Activated T-helper 17 cell treated with anti-CD3 and anti-CD28 coated beads, Interleukin-2, amount 50 U/mL, for 72 hours (primary cell): ENCODE measurements around the gene DTX1. TPM values are rescaled to one million over a fixed set of nuclear protein-coding genes. Genes with fewer than 3 reads are reported as not detected.
A peak's percentile ranks its signal among the peaks of the same experiment; 100 is the strongest.

Experiments
- ATAC-seq: fragments of 150-1000 bp; cut with Tn5 transposase; replicated peaks from 2 replicates; pipeline ENCODE4 v1.10.0; 2021; ENCODE audit warnings: mild to moderate bottlenecking, moderate library complexity
- H3K27ac Mint-ChIP-seq: one replicate; pipeline ENCODE4 v1.8.0; 2022; ENCODE audit warnings: mixed read lengths
- H3K27me3 Mint-ChIP-seq: one replicate; pipeline ENCODE4 v1.8.0; 2022; ENCODE audit warnings: mixed read lengths
- H3K36me3 Mint-ChIP-seq: one replicate; pipeline ENCODE4 v1.8.0; 2022; ENCODE audit warnings: low read depth, mild to moderate bottlenecking, mixed read lengths
- H3K4me1 Mint-ChIP-seq: one replicate; pipeline ENCODE4 v1.8.0; 2022; ENCODE audit warnings: mixed read lengths
- H3K4me3 Mint-ChIP-seq: one replicate; pipeline ENCODE4 v1.8.0; 2022; ENCODE audit warnings: mild to moderate bottlenecking, mixed read lengths
- H3K9me3 Mint-ChIP-seq: one replicate; pipeline ENCODE4 v1.8.0; 2022; ENCODE audit warnings: mixed read lengths
- total RNA-seq, 2 donors: library from RNA; stranded (reverse); gene quantifications; one replicate each; pipeline ENCODE4 v1.2.3, GENCODE V29; 2022

DTX1 gene
- total RNA-seq, 2 donors from 2014 or later: 13.2 to 17.4 TPM

- peaks cover 76% of the 10 kb centered on the region for H3K4me1 Mint-ChIP-seq
- H3K27me3 Mint-ChIP-seq: no peaks in the 10 kb centered on the region
- no peaks in the 10 kb centered on the region for H3K9me3 Mint-ChIP-seq
- peak overlapping the region; percentile 91 for H3K27ac Mint-ChIP-seq
- H3K36me3 Mint-ChIP-seq: no peaks in the 10 kb centered on the region
- ATAC-seq: peak; percentile 63
- peak overlapping the region; percentile 65 for H3K4me3 Mint-ChIP-seq
Measured at GRCh38 chr12:113088971-113089756, 32.6 kb downstream of the DTX1 start.

- Mint-ChIP-seq H3K27ac (peak overlapping the region; percentile 91), H3K27me3 (no peaks in the 10 kb centered on the region), H3K4me1 (peaks cover 76% of the 10 kb centered on the region), H3K9me3 (no peaks in the 10 kb centered on the region), H3K4me3 (peak overlapping the region; percentile 65), H3K36me3 (no peaks in the 10 kb centered on the region)
- ATAC-seq: peak; percentile 18
Measured at GRCh38 chr12:113089839-113090238, 33.3 kb downstream of the DTX1 start.

DNA sequence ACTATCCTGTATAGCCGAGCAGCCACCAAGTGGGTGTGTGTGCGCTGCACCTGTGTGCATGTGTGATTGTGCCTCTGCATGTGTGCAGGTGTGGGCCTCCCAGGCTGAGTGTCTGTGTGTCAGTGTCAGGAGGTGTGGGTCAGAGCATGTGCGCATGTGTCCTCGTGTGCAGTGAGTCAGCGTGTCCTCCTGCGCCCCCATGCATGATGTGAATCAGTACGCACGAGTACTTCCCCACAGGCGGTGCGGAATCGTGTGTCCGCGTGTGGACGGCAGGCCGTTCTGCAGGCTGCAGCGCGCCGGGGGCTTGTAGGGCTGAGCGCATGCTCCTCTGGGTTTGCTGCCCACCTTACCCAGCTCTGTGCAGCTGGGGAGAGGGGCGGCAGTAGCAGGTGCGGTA, 34.2 kb downstream of the DTX1 start:
- Mint-ChIP-seq H3K27ac (no peak overlapping the region), H3K4me1 (peaks cover 77% of the 10 kb centered on the region), H3K9me3 (no peaks in the 10 kb centered on the region), H3K27me3 (no peaks in the 10 kb centered on the region), H3K36me3 (peaks cover 6% of the 10 kb centered on the region), H3K4me3 (peak overlapping the region; percentile 20)
- no peak for ATAC-seq

GRCh38 chr12:113091506-113091905, 35.0 kb downstream of the DTX1 start:
- Mint-ChIP-seq H3K9me3 (no peaks in the 10 kb centered on the region), H3K27me3 (no peaks in the 10 kb centered on the region), H3K36me3 (peaks cover 6% of the 10 kb centered on the region), H3K4me1 (peaks cover 69% of the 10 kb centered on the region), H3K27ac (peak overlapping the region; percentile 40), H3K4me3 (peak overlapping the region; percentile 20)
- ATAC-seq: no peak

DNA sequence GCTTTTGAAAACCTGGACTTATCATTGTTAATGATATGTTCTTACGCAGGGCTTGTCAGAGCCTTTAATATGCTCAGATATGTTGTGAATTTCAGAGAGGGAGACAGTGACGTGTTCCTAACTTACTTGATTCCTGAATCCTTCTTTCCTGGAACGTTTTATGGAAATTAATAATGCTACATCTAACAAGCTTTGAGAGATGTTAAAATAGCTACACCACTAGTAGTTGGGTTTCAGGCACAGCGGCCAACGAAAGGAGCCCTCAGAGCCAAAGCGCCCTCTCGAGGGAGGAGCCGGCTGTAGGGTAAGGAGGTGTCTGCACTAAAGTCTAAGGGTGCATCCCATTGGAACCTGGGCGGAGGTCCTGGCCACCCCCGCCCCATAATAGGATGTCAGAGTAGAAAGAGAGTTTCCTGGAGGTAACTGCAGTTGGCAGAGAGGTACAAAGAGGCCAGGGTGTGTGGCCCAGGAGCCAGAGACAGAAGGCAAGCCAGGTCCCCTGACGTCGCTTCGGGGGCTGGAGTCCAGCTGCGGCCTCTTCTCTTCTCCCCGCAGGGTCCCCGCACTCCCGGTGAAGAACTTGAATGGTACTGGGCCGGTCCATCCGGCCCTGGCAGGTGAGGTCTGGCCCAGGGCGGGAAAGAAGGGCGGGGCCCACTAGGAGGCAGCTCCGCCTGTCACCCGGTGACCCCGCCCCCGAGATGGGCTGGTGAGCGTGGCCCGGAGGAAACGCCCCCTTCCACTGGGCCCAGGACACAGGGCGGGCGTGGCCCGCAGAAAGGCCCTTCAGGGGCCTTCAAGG, 36.3 kb downstream of the DTX1 start:
- H3K27ac Mint-ChIP-seq: peak overlapping the region; percentile 40
- H3K36me3 Mint-ChIP-seq: peaks cover 6% of the 10 kb centered on the region
- H3K27me3 Mint-ChIP-seq: no peaks in the 10 kb centered on the region
- peaks cover 56% of the 10 kb centered on the region for H3K4me1 Mint-ChIP-seq
- no peaks in the 10 kb centered on the region for H3K9me3 Mint-ChIP-seq
- no peak for ATAC-seq
- peak overlapping the region; percentile 20 for H3K4me3 Mint-ChIP-seq

DNA sequence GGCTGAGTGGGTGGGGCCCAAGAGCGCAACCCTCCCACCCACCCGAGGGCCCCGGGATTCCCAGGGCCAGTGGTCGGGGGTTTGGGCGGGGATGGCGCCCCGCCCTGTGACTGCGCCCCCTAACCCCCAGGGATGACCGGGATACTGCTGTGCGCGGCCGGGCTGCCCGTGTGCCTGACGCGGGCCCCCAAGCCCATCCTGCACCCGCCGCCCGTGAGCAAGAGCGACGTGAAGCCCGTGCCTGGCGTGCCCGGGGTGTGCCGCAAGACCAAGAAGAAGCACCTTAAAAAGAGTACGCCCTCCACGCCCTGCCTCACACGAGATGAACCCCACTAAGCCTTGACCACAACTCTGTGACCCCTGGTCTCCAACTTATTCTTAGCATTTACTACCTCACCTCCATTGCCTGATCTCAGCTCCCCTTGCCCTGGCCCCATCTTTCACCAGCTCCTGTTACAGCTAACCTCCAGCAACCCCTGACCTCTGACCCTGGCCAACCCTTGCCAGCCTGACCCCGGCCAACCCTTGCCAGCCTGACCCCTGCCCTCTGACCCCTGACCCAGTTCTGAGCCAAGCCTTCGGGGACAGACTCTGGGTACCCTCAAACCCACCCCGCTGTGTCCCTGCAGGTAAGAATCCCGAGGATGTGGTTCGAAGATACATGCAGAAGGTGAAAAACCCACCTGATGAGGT, 37.0 kb downstream of the DTX1 start:
- Mint-ChIP-seq H3K4me1 (peaks cover 50% of the 10 kb centered on the region), H3K4me3 (no peak overlapping the region), H3K27ac (no peak overlapping the region), H3K9me3 (no peaks in the 10 kb centered on the region), H3K27me3 (no peaks in the 10 kb centered on the region), H3K36me3 (peaks cover 6% of the 10 kb centered on the region)
- no peak for ATAC-seq

GRCh38 chr12:113094738-113095137, 38.2 kb downstream of the DTX1 start:
- Mint-ChIP-seq H3K27ac (no peak overlapping the region), H3K4me3 (no peak overlapping the region), H3K36me3 (peaks cover 6% of the 10 kb centered on the region), H3K4me1 (peaks cover 38% of the 10 kb centered on the region), H3K27me3 (no peaks in the 10 kb centered on the region), H3K9me3 (no peaks in the 10 kb centered on the region)
- ATAC-seq: no peak

DNA sequence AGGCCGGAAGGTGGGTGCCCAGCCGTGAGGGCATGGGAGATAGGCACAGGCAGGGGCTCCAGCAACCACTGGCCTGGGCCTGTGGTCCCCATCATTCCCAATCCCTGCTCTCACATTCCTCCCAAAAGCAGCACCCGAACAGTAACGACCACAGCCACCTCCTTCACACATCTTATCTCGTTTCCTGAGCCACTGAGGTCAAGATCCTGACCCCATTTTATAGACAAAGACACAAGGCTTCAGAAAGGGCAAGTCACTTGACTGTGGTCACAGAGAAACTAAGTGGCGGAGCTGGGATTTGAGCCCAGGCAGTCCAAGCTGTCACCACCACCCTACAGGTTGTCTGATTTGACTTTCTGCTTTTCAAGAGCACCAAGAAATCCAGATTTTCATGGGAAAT, 38.9 kb downstream of the DTX1 start:
- no peak for ATAC-seq
- Mint-ChIP-seq H3K27me3 (no peaks in the 10 kb centered on the region), H3K4me1 (peaks cover 31% of the 10 kb centered on the region), H3K36me3 (peaks cover 6% of the 10 kb centered on the region), H3K9me3 (no peaks in the 10 kb centered on the region), H3K27ac (peak overlapping the region; percentile 63), H3K4me3 (no peak overlapping the region)

DNA sequence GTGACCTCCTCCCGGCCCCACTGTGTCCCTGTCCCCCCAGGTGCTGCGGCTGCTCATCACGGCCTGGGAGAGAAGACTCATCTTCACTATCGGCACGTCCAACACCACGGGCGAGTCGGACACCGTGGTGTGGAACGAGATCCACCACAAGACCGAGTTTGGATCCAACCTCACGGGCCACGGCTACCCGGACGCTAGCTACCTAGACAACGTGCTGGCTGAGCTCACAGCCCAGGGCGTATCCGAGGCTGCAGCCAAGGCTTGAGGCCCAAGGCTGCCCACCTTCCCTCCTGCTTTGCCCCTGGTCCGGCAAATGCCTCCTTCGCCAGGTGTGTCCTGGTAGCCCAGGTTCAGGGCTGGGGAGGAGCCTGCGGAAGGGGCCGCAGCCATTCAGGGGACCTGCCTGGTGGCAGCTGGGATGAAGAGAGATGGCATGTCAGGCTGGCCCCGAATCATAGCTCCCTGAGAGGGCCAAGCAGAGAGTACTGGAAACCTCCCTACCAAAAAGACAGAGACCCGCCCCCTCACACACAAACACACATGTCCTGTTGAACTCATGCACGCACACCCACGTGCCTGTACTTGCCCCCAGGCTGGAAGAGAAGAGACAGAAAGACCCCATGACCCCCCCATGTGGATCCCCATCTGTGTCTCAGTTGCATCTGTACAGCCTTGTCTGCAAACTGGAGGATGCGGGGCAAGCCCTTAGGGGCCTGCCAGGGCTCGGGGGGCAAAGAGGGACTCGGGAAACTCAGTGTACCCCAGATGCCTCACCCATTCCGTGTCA, 40.3 kb downstream of the DTX1 start:
- Mint-ChIP-seq H3K4me1 (peaks cover 17% of the 10 kb centered on the region), H3K27ac (no peak overlapping the region), H3K9me3 (no peaks in the 10 kb centered on the region), H3K27me3 (no peaks in the 10 kb centered on the region), H3K4me3 (no peak overlapping the region), H3K36me3 (peaks cover 6% of the 10 kb centered on the region)
- ATAC-seq: no peak

- ATAC-seq: peak; percentile 13
- Mint-ChIP-seq H3K27me3 (no peaks in the 10 kb centered on the region), H3K27ac (peak overlapping the region; percentile 80), H3K9me3 (no peaks in the 10 kb centered on the region), H3K4me3 (peak overlapping the region; percentile 34), H3K4me1 (peaks cover 10% of the 10 kb centered on the region), H3K36me3 (peaks cover 6% of the 10 kb centered on the region)
Measured at GRCh38 chr12:113097716-113098440, 41.3 kb downstream of the DTX1 start.

DNA sequence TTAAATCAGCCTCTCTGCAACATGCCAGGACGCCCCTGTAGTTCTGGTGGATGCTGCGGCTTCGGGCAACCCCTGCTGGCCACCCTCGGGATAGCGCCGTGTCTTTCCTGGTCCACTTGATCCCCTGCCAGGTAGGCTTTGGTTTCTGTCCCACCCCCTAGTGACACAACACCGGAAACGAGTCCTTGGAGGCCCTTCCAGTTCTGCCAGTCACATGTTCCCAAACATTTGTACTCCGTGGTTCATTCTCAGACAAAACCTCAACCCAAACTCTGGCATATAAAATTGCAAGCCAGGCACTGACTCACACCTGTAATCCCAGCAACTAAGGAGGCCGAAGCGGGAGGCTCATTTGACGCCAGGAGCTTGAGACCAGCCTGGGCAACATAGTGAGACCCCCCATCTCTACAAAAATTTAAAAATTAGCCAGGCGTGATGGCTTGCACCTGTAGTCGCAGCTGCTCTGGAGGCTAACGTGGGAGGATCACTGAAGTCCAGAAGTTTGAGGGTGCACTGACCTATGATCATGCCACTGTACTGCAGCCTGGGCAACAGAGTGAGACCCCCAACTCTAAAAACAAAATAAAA, 42.0 kb downstream of the DTX1 start:
- Mint-ChIP-seq H3K36me3 (peaks cover 6% of the 10 kb centered on the region), H3K4me3 (peak overlapping the region; percentile 34), H3K4me1 (peaks cover 10% of the 10 kb centered on the region), H3K27me3 (no peaks in the 10 kb centered on the region), H3K9me3 (no peaks in the 10 kb centered on the region), H3K27ac (peak overlapping the region; percentile 80)
- peak; percentile 88 for ATAC-seq

DNA sequence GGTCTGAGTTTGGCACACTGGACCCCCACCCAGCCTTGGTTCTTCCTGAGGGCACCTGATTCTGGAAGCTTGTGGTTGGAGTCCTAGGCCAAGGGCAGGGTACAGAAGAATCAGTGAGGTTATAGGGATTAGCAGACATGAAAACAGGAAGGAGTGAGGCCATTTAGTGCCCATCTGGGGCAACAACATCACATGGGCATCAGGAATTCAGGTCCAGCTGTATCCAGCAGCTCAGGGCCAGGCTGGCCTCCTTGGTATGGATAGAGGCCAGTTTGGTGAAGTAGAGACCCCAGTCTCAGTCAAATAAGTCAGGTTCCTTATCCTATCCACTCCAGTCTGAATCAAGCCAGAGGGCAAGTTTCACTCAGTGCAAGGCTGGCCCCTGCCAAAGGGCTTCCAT, 42.8 kb downstream of the DTX1 start:
- Mint-ChIP-seq H3K4me3 (no peak overlapping the region), H3K9me3 (no peaks in the 10 kb centered on the region), H3K36me3 (peaks cover 6% of the 10 kb centered on the region), H3K27ac (peak overlapping the region; percentile 80), H3K27me3 (no peaks in the 10 kb centered on the region), H3K4me1 (peaks cover 10% of the 10 kb centered on the region)
- no peak for ATAC-seq

DNA sequence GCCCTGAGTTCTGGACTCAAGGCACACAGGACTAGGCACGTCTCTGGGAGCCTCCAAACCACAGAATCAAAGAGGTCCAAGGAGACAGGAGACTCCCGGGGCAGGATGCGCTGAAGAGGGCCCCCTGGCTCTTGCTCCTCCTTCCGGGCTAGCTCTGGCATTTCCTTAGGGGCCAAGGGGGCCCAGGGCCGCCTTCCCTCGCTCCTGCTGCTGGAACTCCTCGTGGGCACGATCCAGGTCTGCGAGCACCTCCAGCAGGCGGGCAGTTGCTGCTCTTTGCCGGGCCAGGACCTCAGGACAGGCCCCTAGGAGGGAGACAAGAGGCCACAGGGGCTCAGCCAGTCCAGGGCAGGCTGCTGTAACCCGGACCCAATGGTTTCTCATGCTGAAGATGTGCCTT, 43.2 kb downstream of the DTX1 start:
- H3K4me3 Mint-ChIP-seq: no peak overlapping the region

More for the DNA sequence above, 43.2 kb downstream of the DTX1 start:
- Mint-ChIP-seq H3K4me1 (peaks cover 10% of the 10 kb centered on the region), H3K9me3 (no peaks in the 10 kb centered on the region), H3K27me3 (no peaks in the 10 kb centered on the region), H3K27ac (no peak overlapping the region), H3K36me3 (peaks cover 6% of the 10 kb centered on the region)
- no peak for ATAC-seq
